Body of pancreas (tissue), 4 donors: ENCODE results near the gene AP2A2.

Experiments used
- POLR2A ChIP-seq, 3 donors: fragments of 450-650 bp; IDR thresholded peaks; one replicate each; pipeline ENCODE4 v1.6.1; 2016; ENCODE audit warnings: antibody characterized with exemption in 3 of 3, mild to moderate bottlenecking in 2 of 3
- TF ChIP-seq, protein P1 (sequence below), 7 experiments: fragments of 450-650 bp in 4 of 7; fragments of 200-600 bp in 3 of 7; sonication (generic) in 3 of 7; IDR thresholded peaks; one replicate each; pipeline ENCODE4 v1.5.1; 2016 to 2019; ENCODE audit warnings: antibody characterized with exemption in 7 of 7

DNA sequence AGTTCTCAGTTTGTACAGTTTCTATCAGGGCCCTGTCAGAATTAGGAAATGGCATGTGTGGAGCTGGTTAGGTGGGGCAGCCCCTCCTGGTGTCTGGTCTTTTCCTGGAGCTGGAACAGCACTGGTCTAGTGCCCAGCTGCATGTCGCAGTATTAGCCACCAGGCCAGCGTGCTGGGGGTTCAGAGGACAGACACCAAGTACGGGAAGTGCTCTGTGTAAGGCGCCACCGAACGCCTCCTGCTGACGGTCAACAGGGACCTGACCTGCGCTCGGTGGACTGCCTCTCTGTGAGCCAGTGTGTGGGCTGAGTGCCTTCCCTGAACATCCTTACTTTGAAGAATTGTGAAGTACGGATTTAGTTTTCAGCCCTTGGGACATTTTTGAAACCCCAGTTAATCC lies 33.9 kb downstream of the AP2A2 start:
- TF ChIP-seq, protein P1, sequence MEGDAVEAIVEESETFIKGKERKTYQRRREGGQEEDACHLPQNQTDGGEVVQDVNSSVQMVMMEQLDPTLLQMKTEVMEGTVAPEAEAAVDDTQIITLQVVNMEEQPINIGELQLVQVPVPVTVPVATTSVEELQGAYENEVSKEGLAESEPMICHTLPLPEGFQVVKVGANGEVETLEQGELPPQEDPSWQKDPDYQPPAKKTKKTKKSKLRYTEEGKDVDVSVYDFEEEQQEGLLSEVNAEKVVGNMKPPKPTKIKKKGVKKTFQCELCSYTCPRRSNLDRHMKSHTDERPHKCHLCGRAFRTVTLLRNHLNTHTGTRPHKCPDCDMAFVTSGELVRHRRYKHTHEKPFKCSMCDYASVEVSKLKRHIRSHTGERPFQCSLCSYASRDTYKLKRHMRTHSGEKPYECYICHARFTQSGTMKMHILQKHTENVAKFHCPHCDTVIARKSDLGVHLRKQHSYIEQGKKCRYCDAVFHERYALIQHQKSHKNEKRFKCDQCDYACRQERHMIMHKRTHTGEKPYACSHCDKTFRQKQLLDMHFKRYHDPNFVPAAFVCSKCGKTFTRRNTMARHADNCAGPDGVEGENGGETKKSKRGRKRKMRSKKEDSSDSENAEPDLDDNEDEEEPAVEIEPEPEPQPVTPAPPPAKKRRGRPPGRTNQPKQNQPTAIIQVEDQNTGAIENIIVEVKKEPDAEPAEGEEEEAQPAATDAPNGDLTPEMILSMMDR (IDR thresholded peaks at IDR 0.05): peak in 3 of 7 experiments; percentile 19 to 26 (median 25)
- no peak for TF ChIP-seq POLR2A (IDR thresholded peaks at IDR 0.05)
